ENCODE data around the gene TMEM87A. TPM values are rescaled to one million over a fixed set of nuclear protein-coding genes. Genes with fewer than 3 reads are reported as not detected.

Gene TMEM87A
- total RNA-seq, 3 donors from 2014 or later: 64.2 to 96.7 (median 93.6) TPM

DNA sequence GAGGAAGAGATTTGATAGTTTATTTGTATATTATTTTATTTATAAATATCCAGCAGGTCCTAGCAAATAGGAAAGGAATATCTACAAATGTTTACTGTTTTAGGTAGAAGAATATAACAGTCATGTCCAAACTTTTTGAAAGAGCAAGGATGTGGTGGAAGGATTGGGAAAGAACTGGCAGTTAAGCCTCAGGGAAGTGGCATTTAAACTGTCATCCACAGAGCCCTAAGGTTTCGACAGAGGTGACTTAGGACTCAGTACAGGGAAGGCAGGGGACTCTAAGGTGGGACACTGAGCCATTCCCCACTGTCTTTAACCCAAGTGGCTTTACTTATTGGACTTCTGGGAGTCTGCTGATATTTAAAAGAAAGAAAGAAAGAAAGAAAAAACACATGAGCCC lies 11.8 kb upstream of the TMEM87A start:
- no peak for DNase-seq
- H3K36me3 ChIP-seq (ENCODE audit: low read depth): no peaks in the 10 kb centered on the region
- intact Hi-C loops (cut with DNase I, micrococcal nuclease): no loop called here
- peaks cover 11% of the 10 kb centered on the region for H3K4me1 ChIP-seq (ENCODE audit: low read depth)
- H3K9me3 ChIP-seq: no peaks in the 10 kb centered on the region
- ATAC-seq: no peak
- H3K4me3 ChIP-seq: no peak overlapping the region
- no peak for TF ChIP-seq CTCF (IDR thresholded peaks at IDR 0.05)

GRCh38 chr15:42284551-42284950 lies 11.3 kb upstream of the TMEM87A start:
- Histone ChIP-seq H3K36me3 (ENCODE audit: low read depth) (no peaks in the 10 kb centered on the region), H3K4me1 (ENCODE audit: low read depth) (peaks cover 11% of the 10 kb centered on the region), H3K4me3 (no peak overlapping the region), H3K9me3 (no peaks in the 10 kb centered on the region)
- intact Hi-C loops (cut with DNase I, micrococcal nuclease): no loop called here
- DNase-seq (no peak), ATAC-seq (no peak)
- no peak for TF ChIP-seq CTCF (IDR thresholded peaks at IDR 0.05)

DNA sequence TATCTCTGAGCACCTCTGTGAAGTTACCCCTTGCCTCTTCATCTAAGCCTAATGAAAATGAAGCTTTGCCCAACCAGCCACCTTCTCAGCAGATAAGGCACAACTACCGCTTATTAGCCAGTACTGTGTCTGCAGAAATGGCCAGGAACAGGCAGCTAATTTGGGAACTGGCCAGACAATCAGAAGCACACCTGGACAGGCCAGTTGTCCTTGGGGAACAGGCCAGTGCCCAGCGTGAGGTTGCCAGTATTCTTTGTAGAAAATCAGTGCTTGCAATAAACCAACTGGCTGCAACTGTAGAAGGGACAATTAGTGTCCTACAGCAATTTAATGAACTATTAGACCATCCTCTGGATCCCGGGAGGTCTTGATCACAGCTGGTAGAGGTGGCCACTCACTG lies 10.4 kb upstream of the TMEM87A start:
- H3K4me1 ChIP-seq (ENCODE audit: low read depth): peaks cover 11% of the 10 kb centered on the region
- ATAC-seq (no peak), DNase-seq (no peak)
- H3K9me3 ChIP-seq: no peaks in the 10 kb centered on the region
- no peaks in the 10 kb centered on the region for H3K36me3 ChIP-seq (ENCODE audit: low read depth)
- no peak overlapping the region for H3K4me3 ChIP-seq
- TF ChIP-seq CTCF (IDR thresholded peaks at IDR 0.05): no peak
- intact Hi-C loops (cut with DNase I, micrococcal nuclease): no loop called here

DNA sequence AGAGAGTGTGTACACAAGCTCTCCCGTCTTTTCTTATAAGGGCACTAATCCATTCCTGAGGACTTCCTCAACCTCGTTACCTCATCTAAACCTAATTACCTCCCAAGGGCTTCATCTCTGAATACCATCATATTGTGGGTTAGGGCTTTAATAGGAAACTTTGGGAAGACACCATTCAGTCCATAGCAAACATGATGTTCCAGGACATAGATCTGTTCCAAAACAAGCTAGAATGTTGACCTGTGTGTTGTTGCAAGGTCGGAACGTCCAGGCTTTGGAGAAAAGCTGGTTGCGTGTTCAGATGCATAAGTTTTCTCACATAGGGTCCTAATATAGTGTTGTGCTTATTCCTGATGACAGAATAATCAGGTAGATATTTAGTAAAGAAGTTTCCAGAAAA lies 9.7 kb upstream of the TMEM87A start:
- DNase-seq: no peak
- intact Hi-C loops (cut with DNase I, micrococcal nuclease): no loop called here
- ATAC-seq: no peak
- Histone ChIP-seq H3K9me3 (no peaks in the 10 kb centered on the region), H3K4me1 (ENCODE audit: low read depth) (peaks cover 11% of the 10 kb centered on the region), H3K4me3 (no peak overlapping the region), H3K36me3 (ENCODE audit: low read depth) (no peaks in the 10 kb centered on the region)
- TF ChIP-seq CTCF (IDR thresholded peaks at IDR 0.05): no peak

DNA sequence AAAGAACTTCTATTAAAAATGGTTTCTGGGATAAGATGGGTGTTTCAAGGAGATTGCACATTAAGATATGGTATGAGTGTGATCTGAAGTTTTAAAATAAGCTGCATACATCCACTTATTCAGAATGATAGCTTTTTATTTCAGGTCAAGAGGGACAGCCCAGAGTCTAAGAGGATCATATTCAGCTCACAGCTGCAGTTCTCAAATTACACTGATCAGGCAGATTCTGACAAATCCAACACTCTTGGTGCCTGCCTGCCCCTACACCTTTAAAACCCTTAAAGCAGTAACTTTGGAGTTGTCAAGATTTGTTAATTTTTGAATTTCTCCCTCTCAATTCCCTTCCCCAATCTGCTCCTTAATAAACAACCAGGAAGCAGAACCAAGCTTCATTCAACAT lies 9.1 kb upstream of the TMEM87A start:
- intact Hi-C loops (cut with DNase I, micrococcal nuclease): no loop called here
- H3K36me3 ChIP-seq (ENCODE audit: low read depth): no peaks in the 10 kb centered on the region
- DNase-seq (no peak), ATAC-seq (no peak)
- H3K4me1 ChIP-seq (ENCODE audit: low read depth): peaks cover 11% of the 10 kb centered on the region
- no peak overlapping the region for H3K4me3 ChIP-seq
- no peaks in the 10 kb centered on the region for H3K9me3 ChIP-seq
- no peak for TF ChIP-seq CTCF (IDR thresholded peaks at IDR 0.05)

GRCh38 chr15:42279234-42279723 lies 6.0 kb upstream of the TMEM87A start:
- Histone ChIP-seq H3K9me3 (no peaks in the 10 kb centered on the region), H3K36me3 (ENCODE audit: low read depth) (no peaks in the 10 kb centered on the region), H3K4me1 (ENCODE audit: low read depth) (peaks cover 15% of the 10 kb centered on the region), H3K4me3 (no peak overlapping the region)
- no peak for DNase-seq
- ATAC-seq: peak; percentile 23
- intact Hi-C loops (cut with DNase I, micrococcal nuclease): no loop called here
- TF ChIP-seq CTCF (IDR thresholded peaks at IDR 0.05): no peak

Measured in mucosa of descending colon (tissue), 3 donors.